Cerebellar nuclear complex (tissue), 1 donor: ENCODE measurements around the gene MAST3.

Source experiments
- DNase-seq, 2 experiments: peaks; one replicate each; lab custom pipeline; 2025; lab: John Stamatoyannopoulos, UW

Gene MAST3

GRCh38 chr19:18159810-18160209, 62.2 kb downstream of the MAST3 start:
- no peak for DNase-seq

- no peak for DNase-seq
Measured at GRCh38 chr19:18160493-18160970, 63.0 kb downstream of the MAST3 start.

- peak in 1 of 2 experiments; percentile 11 for DNase-seq
Measured at GRCh38 chr19:18160971-18161635, 63.5 kb downstream of the MAST3 start.

GRCh38 chr19:18161636-18162002, 64.0 kb downstream of the MAST3 start:
- no peak for DNase-seq

GRCh38 chr19:18164072-18164471, 66.5 kb downstream of the MAST3 start:
- DNase-seq = no peak

GRCh38 chr19:18165794-18166544, 68.4 kb downstream of the MAST3 start:
- no peak for DNase-seq

- DNase-seq = no peak
Measured at GRCh38 chr19:18167011-18167410, 69.4 kb downstream of the MAST3 start.

GRCh38 chr19:18167975-18168645, 70.5 kb downstream of the MAST3 start:
- DNase-seq = no peak

GRCh38 chr19:18168673-18169381, 71.2 kb downstream of the MAST3 start:
- no peak for DNase-seq

GRCh38 chr19:18170714-18171255, 73.2 kb downstream of the MAST3 start:
- DNase-seq = no peak

GRCh38 chr19:18171605-18172327, 74.2 kb downstream of the MAST3 start:
- no peak for DNase-seq

GRCh38 chr19:18172331-18173053, 74.9 kb downstream of the MAST3 start:
- DNase-seq = no peak

GRCh38 chr19:18173054-18173571, 75.5 kb downstream of the MAST3 start:
- no peak for DNase-seq

- no peak for DNase-seq
Measured at GRCh38 chr19:18173572-18174288, 76.2 kb downstream of the MAST3 start, which contains the start of gene IFI30. Gene IFI30 (plus strand): TSS chr19:18173813. CDS start chr19:18173842, 29 bp downstream.

- DNase-seq = no peak
Measured at GRCh38 chr19:18174983-18175382, 77.4 kb downstream of the MAST3 start.

- no peak for DNase-seq
Measured at GRCh38 chr19:18176367-18177310, 79.1 kb downstream of the MAST3 start.

GRCh38 chr19:18179957-18180356, 82.4 kb downstream of the MAST3 start:
- no peak for DNase-seq

GRCh38 chr19:18183529-18183928, 86.0 kb downstream of the MAST3 start:
- DNase-seq = no peak
